ENCODE results near the gene MYOC.
A peak's percentile ranks its signal among the peaks of the same experiment; 100 is the strongest.
"Not testable (repeated sequence)": the region's sequence is repeated elsewhere in the genome, so short reads cannot be mapped to it uniquely, and the experiment has no call there.

The MYOC gene

DNA sequence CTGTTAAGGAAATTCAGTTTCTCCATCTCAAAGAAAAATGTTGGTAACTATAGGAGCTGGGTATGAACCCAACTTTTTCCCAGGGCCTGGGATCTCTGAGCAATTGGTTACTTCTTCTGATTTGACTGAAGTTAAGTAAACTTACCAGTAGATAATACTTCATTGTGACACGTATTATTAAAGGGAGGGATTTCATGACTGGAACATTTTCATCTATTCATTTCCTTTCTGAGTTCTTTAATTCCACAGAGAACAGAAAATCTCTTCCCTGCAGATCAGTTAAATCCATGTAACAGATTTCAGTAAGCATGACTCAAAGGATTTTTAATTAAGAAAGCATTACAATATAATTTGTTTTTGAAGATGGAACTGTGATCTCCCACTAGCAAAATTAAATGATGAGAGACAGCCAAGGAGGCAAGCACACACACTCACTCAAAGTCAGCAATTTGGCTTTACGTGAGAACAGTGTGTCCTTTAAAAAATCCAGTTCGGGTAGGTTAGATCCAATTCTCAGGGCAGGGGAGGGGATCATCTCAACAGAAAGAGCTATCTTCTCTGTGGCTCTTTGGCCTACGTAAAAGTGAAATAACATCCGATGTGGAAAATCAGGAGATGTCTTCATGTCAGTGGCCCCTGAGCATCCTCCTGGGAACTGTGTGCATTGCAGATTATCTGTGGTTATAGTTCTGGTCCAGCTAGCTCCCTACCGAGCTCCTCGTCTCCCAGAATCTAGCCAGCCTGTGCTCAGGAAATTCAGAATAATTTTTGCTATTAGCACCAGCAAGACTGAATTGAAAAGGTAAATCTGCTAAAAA, 10.8 kb upstream of the MYOC start:
- Histone ChIP-seq H3K4me1 (ENCODE audit: control extremely low read depth in 1 of 4, control insufficient read depth in 4 of 4, insufficient read depth in 4 of 4, low read length in 3 of 4) (peaks cover 0 to 15% (median 5%) of the 10 kb centered on the region in 4 experiments), H3K36me3 (ENCODE audit: control insufficient read depth in 4 of 4, insufficient read depth in 4 of 4, low read length in 3 of 4) (no peaks in the 10 kb centered on the region), H3K9me3 (ENCODE audit: control extremely low read depth in 1 of 5, control insufficient read depth in 4 of 5, insufficient read depth in 2 of 5, low read depth in 1 of 5, low read length in 4 of 5) (no peaks in the 10 kb centered on the region), H3K27me3 (replicated peaks in 2 of 5; ENCODE audit: control insufficient read depth in 4 of 5, insufficient read depth in 5 of 5, low read length in 4 of 5) (no peaks in the 10 kb centered on the region), H3K4me3 (ENCODE audit: control insufficient read depth in 1 of 7, extremely low read depth in 1 of 7, insufficient read depth in 4 of 7, low read depth in 2 of 7, low read length in 6 of 7) (no peak overlapping the region), H3K27ac (ENCODE audit: insufficient read depth in 1 of 2, low read depth in 1 of 2, low read length in 2 of 2, poor library complexity in 1 of 2, severe bottlenecking in 2 of 2) (no peak overlapping the region)
- no peak for DNase-seq
- CTCF ChIA-PET = interaction anchor here (0.6 to 1.5 kb wide), 4 partner anchors 9 to 47 kb away, joined by 3 to 4 read pairs (median 3); partner anchors contain the start of gene MYOC
- 91% methylated on average over 6 of the region's 7 CpGs for WGBS (ENCODE audit: insufficient coverage)
- POLR2A ChIA-PET = no interaction called here

DNA sequence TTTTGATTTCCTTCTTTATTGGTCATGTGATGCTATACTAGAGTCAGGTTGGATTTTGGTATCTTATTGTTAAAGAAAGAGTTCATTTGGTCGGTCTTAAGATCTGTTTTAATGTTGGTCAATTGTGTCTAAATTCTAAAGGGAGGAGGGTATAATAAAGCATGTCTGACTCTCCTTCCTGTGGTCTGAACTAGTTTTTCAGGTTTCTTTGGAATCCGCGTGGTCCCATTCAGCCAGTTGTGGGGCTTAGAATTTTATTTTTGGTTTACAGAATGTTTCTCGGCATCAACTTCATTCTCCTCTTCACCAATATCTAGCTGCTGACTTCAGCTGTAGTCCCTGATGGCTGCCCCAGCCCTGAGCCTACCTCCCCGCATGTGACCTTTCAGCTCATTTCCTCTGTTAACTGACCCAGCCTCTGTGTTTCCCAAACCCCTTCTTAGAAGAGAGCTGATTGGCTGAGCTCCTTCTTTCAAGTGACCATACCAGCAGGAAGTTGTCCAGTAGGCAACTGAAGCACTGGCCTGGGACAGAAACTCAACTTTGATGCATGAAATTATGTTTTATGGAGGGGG, 8.7 kb upstream of the MYOC start:
- CTCF ChIA-PET = interaction anchor here (1.2 to 1.7 kb wide), 2 partner anchors 16 to 54 kb away, joined by 4 to 5 read pairs; no protein-coding TSS in a partner anchor
- no peak for DNase-seq
- 92% methylated on average over 2 of the region's 5 CpGs for WGBS (ENCODE audit: insufficient coverage)

DNA sequence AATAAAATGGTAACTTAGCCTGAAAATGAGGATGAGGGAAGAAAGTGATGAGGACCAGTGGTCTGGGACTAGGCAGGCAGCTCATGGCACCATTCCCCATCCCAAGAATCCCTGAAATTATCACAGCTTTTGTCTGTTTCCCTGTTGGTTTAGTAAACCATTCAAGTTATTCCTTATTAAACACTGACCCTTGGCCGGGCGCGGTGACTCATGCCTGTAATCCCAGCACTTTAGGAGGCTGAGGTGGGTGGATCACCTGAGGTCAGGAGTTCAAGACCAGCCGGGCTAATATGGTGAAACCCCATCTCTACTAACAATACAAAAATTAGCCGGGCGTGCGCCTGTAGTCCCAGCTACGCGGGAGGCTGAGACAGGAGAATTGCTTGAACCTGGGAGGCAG, 3.7 kb upstream of the MYOC start:
- CTCF ChIA-PET = interaction anchor here (0.8 to 2.4 kb wide), 8 partner anchors 9 to 332 kb away, joined by 3 to 14 read pairs (median 3); partner anchors contain the start of gene VAMP4
- peaks cover 0 to 15% (median 9%) of the 10 kb centered on the region in 4 experiments for H3K4me1 ChIP-seq (ENCODE audit: control extremely low read depth in 1 of 4, control insufficient read depth in 4 of 4, insufficient read depth in 4 of 4, low read length in 3 of 4)
- POLR2A ChIA-PET = not testable (repeated sequence)

More for the DNA sequence above, 8.7 kb upstream of the MYOC start:
- no peaks in the 10 kb centered on the region for H3K27me3 ChIP-seq (replicated peaks in 2 of 5; ENCODE audit: control insufficient read depth in 4 of 5, insufficient read depth in 5 of 5, low read length in 4 of 5)
- H3K4me3 ChIP-seq (ENCODE audit: control insufficient read depth in 1 of 7, extremely low read depth in 1 of 7, insufficient read depth in 4 of 7, low read depth in 2 of 7, low read length in 6 of 7) = no peak overlapping the region
- POLR2A ChIA-PET = no interaction called here
- peaks cover 0 to 15% (median 5%) of the 10 kb centered on the region in 4 experiments for H3K4me1 ChIP-seq (ENCODE audit: control extremely low read depth in 1 of 4, control insufficient read depth in 4 of 4, insufficient read depth in 4 of 4, low read length in 3 of 4)
- no peaks in the 10 kb centered on the region for H3K9me3 ChIP-seq (ENCODE audit: control extremely low read depth in 1 of 5, control insufficient read depth in 4 of 5, insufficient read depth in 2 of 5, low read depth in 1 of 5, low read length in 4 of 5)
- no peaks in the 10 kb centered on the region for H3K36me3 ChIP-seq (ENCODE audit: control insufficient read depth in 4 of 4, insufficient read depth in 4 of 4, low read length in 3 of 4)
- no peak overlapping the region for H3K27ac ChIP-seq (ENCODE audit: insufficient read depth in 1 of 2, low read depth in 1 of 2, low read length in 2 of 2, poor library complexity in 1 of 2, severe bottlenecking in 2 of 2)

DNA sequence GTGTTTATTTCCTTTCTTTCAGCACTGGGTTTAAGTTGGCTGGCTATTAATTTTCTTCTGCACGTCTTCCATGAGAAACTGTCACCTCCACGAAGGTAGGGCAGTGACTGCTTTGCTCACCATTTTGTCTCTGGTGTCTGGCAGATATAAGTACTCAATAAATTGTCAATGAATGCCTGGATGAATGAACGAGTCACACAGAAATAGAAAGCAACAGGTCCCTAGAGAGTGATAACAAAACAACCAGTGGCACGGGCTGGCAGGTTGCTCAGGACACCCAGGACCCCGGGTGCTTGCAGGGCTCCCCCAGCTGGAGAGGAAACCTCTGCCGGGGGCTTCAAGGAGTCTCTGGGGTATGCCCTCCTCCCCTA, 3.2 kb upstream of the MYOC start:
- CTCF ChIA-PET = interaction anchor here (0.8 to 2.5 kb wide), 11 partner anchors 9 to 332 kb away, joined by 3 to 19 read pairs (median 3); no protein-coding TSS in a partner anchor
- Histone ChIP-seq H3K27ac (ENCODE audit: insufficient read depth in 1 of 2, low read depth in 1 of 2, low read length in 2 of 2, poor library complexity in 1 of 2, severe bottlenecking in 2 of 2) (no peak overlapping the region), H3K36me3 (ENCODE audit: control insufficient read depth in 4 of 4, insufficient read depth in 4 of 4, low read length in 3 of 4) (no peaks in the 10 kb centered on the region), H3K27me3 (replicated peaks in 2 of 5; ENCODE audit: control insufficient read depth in 4 of 5, insufficient read depth in 5 of 5, low read length in 4 of 5) (peaks cover 0 to 2% (median 0%) of the 10 kb centered on the region in 5 experiments), H3K4me1 (ENCODE audit: control extremely low read depth in 1 of 4, control insufficient read depth in 4 of 4, insufficient read depth in 4 of 4, low read length in 3 of 4) (peaks cover 0 to 15% (median 9%) of the 10 kb centered on the region in 4 experiments), H3K9me3 (ENCODE audit: control extremely low read depth in 1 of 5, control insufficient read depth in 4 of 5, insufficient read depth in 2 of 5, low read depth in 1 of 5, low read length in 4 of 5) (no peaks in the 10 kb centered on the region), H3K4me3 (ENCODE audit: control insufficient read depth in 1 of 7, extremely low read depth in 1 of 7, insufficient read depth in 4 of 7, low read depth in 2 of 7, low read length in 6 of 7) (peak overlapping the region in 2 of 7 experiments; percentile 54 to 72)
- peak in 2 of 3 donors; percentile 17 to 26 for DNase-seq
- WGBS (ENCODE audit: insufficient coverage) = 81% methylated on average over 5 of the region's 6 CpGs
- POLR2A ChIA-PET = no interaction called here

More for the DNA sequence above, 3.7 kb upstream of the MYOC start:
- H3K36me3 ChIP-seq (ENCODE audit: control insufficient read depth in 4 of 4, insufficient read depth in 4 of 4, low read length in 3 of 4); DNase-seq; H3K27ac ChIP-seq (ENCODE audit: insufficient read depth in 1 of 2, low read depth in 1 of 2, low read length in 2 of 2, poor library complexity in 1 of 2, severe bottlenecking in 2 of 2); H3K4me3 ChIP-seq (ENCODE audit: control insufficient read depth in 1 of 7, extremely low read depth in 1 of 7, insufficient read depth in 4 of 7, low read depth in 2 of 7, low read length in 6 of 7); H3K9me3 ChIP-seq (ENCODE audit: control extremely low read depth in 1 of 5, control insufficient read depth in 4 of 5, insufficient read depth in 2 of 5, low read depth in 1 of 5, low read length in 4 of 5); H3K27me3 ChIP-seq (replicated peaks in 2 of 5; ENCODE audit: control insufficient read depth in 4 of 5, insufficient read depth in 5 of 5, low read length in 4 of 5): not testable (repeated sequence)
- no CpG with 5 or more reads among the region's 9 CpGs for WGBS (ENCODE audit: insufficient coverage)

DNA sequence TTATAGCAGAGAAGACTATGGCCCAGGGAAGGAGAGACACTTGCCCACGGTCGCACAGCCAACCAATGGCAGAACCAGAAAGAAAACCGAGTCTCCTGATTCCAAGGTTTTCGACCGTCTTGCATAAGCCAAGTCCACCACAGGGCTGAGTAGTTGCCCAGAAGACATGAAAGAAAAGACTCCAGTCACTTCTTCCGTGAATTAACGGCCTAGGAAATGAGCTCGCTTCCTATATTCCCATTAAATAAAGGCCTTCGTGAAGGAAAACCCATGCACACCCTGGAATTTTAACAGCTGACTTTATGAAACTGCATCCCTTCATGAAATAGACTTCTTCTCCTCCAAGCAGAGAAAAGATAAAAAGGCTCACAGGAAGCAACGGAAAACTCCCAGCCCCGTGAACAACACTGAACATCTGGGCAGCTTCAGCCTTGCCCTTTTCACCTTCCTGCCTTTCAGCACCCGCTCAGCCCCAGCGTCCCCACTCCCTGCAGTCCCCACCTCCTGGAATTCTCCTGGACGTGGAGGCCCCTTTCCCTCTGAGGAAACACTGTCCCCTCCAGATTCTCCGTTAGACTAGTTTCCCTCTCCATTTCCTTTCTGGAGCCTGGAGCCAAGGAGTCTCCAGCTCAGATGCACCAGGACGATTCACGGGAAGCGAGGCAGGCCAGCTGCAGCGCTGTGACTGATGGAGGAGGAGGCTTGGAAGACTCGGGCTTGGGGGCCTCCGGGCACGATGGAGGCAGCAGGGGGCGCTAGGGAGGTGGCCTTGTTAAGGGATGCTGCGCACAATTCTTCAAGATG, 2.7 kb upstream of the MYOC start:
- no peaks in the 10 kb centered on the region for H3K36me3 ChIP-seq (ENCODE audit: control insufficient read depth in 4 of 4, insufficient read depth in 4 of 4, low read length in 3 of 4)
- peaks cover 0 to 2% (median 0%) of the 10 kb centered on the region in 5 experiments for H3K27me3 ChIP-seq (replicated peaks in 2 of 5; ENCODE audit: control insufficient read depth in 4 of 5, insufficient read depth in 5 of 5, low read length in 4 of 5)
- ChIA-PET CTCF (interaction anchor here (0.5 to 2.5 kb wide), 11 partner anchors 8 to 833 kb away, joined by 3 to 19 read pairs (median 4); no protein-coding TSS in a partner anchor), POLR2A (no interaction called here)
- H3K4me1 ChIP-seq (ENCODE audit: control extremely low read depth in 1 of 4, control insufficient read depth in 4 of 4, insufficient read depth in 4 of 4, low read length in 3 of 4) = peaks cover 0 to 15% (median 9%) of the 10 kb centered on the region in 4 experiments
- WGBS (ENCODE audit: insufficient coverage) = 24% methylated on average over 23 of the region's 24 CpGs
- peak; percentile 62 to 84 (median 81) for DNase-seq
- peak overlapping the region in 6 of 7 experiments; percentile 0 to 72 (median 38) for H3K4me3 ChIP-seq (ENCODE audit: control insufficient read depth in 1 of 7, extremely low read depth in 1 of 7, insufficient read depth in 4 of 7, low read depth in 2 of 7, low read length in 6 of 7)
- no peak overlapping the region for H3K27ac ChIP-seq (ENCODE audit: insufficient read depth in 1 of 2, low read depth in 1 of 2, low read length in 2 of 2, poor library complexity in 1 of 2, severe bottlenecking in 2 of 2)
- no peaks in the 10 kb centered on the region for H3K9me3 ChIP-seq (ENCODE audit: control extremely low read depth in 1 of 5, control insufficient read depth in 4 of 5, insufficient read depth in 2 of 5, low read depth in 1 of 5, low read length in 4 of 5)

DNA sequence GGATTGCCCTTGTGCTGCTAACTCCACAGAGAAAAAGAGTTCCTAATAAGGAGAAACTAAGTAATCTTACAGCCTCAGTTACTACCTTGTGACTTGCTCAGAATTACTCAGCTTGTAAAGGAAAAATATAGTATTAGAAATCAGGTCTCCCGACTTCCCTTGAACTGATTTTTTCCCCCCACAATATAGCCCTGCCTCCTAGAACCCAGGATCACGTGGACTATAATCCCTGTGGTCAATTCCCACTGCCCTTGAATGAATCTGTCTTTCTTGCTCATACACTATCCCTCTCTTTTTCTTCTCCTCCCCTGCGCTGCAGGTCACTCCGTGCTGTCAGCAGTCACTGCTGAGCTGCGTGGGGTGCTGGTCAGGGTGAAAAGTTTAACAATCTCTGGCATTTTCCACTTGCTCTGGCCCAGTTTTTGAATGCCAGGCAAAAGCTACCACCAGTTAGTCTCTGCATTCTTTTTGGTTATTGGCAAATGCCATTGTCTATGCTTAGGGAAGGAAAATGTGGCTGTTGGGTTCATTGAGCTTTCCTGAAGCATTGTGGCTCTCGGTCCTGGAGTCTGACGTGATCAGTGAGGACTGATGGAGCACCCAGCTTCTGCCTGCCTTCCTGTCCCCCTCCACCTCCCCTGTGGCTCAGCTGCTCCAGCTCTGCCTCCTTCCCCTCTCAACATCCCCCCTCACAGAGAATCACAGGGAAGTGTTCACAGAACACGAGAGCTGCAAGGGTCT, 1.9 kb upstream of the MYOC start:
- POLR2A ChIA-PET = no interaction called here

More for the DNA sequence above, 1.9 kb upstream of the MYOC start:
- WGBS (ENCODE audit: insufficient coverage) = 71% methylated on average over 7 of the region's 8 CpGs
- Histone ChIP-seq H3K4me1 (ENCODE audit: control extremely low read depth in 1 of 4, control insufficient read depth in 4 of 4, insufficient read depth in 4 of 4, low read length in 3 of 4) (peaks cover 0 to 15% (median 9%) of the 10 kb centered on the region in 4 experiments), H3K36me3 (ENCODE audit: control insufficient read depth in 4 of 4, insufficient read depth in 4 of 4, low read length in 3 of 4) (no peaks in the 10 kb centered on the region), H3K27ac (ENCODE audit: insufficient read depth in 1 of 2, low read depth in 1 of 2, low read length in 2 of 2, poor library complexity in 1 of 2, severe bottlenecking in 2 of 2) (no peak overlapping the region), H3K27me3 (replicated peaks in 2 of 5; ENCODE audit: control insufficient read depth in 4 of 5, insufficient read depth in 5 of 5, low read length in 4 of 5) (peaks cover 0 to 2% (median 0%) of the 10 kb centered on the region in 5 experiments), H3K4me3 (ENCODE audit: control insufficient read depth in 1 of 7, extremely low read depth in 1 of 7, insufficient read depth in 4 of 7, low read depth in 2 of 7, low read length in 6 of 7) (peak overlapping the region in 1 of 7 experiments; percentile 72), H3K9me3 (ENCODE audit: control extremely low read depth in 1 of 5, control insufficient read depth in 4 of 5, insufficient read depth in 2 of 5, low read depth in 1 of 5, low read length in 4 of 5) (no peaks in the 10 kb centered on the region)
- CTCF ChIA-PET = interaction anchor here (0.5 to 2.5 kb wide), 9 partner anchors 9 to 833 kb away, joined by 3 to 19 read pairs (median 4); no protein-coding TSS in a partner anchor
- DNase-seq = no peak

Measured in common myeloid progenitor, CD34-positive (primary cell).